ENCODE data around the gene TMCC2. TPM values are rescaled to one million over a fixed set of nuclear protein-coding genes. Genes with fewer than 3 reads are reported as not detected.
A peak's percentile ranks its signal among the peaks of the same experiment; 100 is the strongest.
"Not testable (repeated sequence)": the region's sequence is repeated elsewhere in the genome, so short reads cannot be mapped to it uniquely, and the experiment has no call there.

TMCC2 gene
- 2.8 and 3.3 TPM in 2 replicates for total RNA-seq (2014; rRNA removed)
- 4.4 TPM for polyA plus RNA-seq (2012)

GRCh38 chr1:205227584-205228013, at the start of gene TMCC2:
Gene TMCC2 (plus strand): TSS chr1:205227946. CDS start chr1:205228565, 619 bp downstream.
- DNase-seq (ENCODE audit: low read depth): peak; percentile 80

- no peak for DNase-seq (ENCODE audit: low read depth)
Observed at GRCh38 chr1:205179842-205180241, 47.9 kb upstream of the TMCC2 start.

DNA sequence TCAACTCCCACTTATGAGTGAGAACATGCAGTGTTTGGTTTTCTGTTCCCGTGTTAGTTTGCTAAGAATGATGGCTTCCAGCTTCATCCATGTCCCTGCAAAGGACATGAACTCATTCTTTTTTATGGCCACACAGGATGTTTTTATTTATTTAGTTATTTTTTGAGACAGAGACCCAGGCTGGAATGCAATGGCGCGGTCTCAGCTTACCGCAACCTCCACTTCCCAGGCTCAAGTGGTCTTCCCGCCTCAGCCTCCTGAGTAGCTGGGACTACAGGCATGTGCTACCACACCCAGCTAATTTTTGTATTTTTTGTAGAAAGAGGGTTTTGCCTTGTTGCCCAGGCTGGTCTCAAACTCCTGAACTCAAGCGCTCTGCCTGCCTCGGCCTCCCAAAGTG, 47.4 kb upstream of the TMCC2 start:
- DNase-seq (ENCODE audit: low read depth): not testable (repeated sequence)

DNA sequence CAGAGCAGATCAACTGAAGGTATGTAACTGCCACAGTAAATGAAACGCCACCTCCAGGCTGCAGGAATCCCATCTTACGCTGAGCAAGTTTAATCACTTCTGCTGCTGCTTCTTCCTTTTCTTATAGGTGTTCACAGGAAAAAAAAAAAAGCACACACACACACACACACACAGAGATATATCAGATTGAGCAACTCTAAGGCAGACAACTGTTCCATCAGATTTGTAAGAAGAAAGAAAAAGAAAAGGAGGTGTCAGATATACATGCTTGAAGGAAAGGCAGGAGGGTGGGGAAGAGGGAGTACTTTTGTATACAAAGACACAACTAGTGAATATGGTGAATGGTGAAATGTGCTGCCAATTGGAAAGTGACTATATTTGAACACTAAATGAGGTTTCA, 44.8 kb upstream of the TMCC2 start:
- no peak for DNase-seq (ENCODE audit: low read depth)

- peak; percentile 29 for DNase-seq (ENCODE audit: low read depth)
Observed at GRCh38 chr1:205183676-205184335, 43.9 kb upstream of the TMCC2 start.

GRCh38 chr1:205186191-205186590, 41.6 kb upstream of the TMCC2 start:
- no peak for DNase-seq (ENCODE audit: low read depth)

- DNase-seq (ENCODE audit: low read depth): no peak
Observed at GRCh38 chr1:205187420-205187819, 40.3 kb upstream of the TMCC2 start.

- DNase-seq (ENCODE audit: low read depth): no peak
Observed at GRCh38 chr1:205188098-205188497, 39.6 kb upstream of the TMCC2 start.

DNA sequence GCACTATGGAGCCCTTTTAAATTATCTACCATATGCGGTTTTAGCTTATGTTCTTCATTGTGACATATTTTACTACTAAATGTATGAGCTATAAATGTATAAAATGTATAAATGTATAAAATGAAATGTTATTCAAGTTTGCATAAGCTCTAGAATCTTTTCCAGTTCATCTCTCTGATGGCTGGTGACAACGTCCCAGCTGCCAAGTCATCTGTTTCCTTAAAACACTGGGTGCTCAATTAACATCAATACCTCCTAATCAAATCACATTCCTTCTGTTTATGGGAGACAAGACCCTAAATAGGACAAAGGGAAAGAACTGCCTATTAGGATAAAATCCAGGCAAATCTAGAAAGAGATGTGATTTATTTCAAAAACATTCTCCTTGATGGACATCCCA, 39.1 kb upstream of the TMCC2 start:
- no peak for DNase-seq (ENCODE audit: low read depth)

DNA sequence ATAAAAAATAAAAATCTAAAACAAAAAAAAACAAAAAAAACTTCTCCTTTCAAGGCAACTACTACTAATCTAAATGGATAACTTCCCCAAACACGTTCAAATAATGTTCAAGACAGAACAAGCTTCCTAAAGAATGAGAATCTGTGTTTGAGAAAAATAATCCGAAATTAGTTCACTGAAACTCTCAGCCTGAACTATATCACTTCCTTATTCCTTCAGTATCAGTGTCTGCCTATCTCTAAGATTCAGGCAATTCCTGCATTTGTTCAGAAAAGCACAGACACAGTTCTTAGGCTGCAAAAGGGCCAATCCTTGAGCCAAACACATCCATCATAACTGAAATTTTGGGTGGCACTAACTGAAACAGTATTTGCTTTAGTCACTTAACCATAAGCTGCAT, 38.6 kb upstream of the TMCC2 start:
- DNase-seq (ENCODE audit: low read depth): no peak

GRCh38 chr1:205190845-205191577, 36.7 kb upstream of the TMCC2 start:
- no peak for DNase-seq (ENCODE audit: low read depth)

DNA sequence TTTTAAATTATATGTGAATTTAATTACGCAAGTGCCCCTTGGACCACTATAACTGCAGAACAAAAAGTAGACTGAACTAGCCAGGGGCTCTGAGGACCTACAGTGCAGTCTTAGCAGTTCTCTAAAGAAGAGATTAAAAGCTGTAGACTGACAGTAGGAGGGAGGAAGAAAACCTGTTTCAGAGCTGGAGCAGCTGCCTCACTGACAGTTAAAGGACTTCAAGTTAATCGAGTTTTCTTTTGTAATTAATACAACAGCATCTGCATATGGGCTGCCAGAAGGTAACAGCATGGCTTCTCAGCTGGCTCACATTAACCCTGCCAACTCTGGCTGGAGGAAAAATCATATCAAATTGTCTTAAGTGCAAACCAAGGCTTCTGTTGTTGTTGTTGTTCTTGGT, 36.1 kb upstream of the TMCC2 start:
- DNase-seq (ENCODE audit: low read depth): no peak

DNA sequence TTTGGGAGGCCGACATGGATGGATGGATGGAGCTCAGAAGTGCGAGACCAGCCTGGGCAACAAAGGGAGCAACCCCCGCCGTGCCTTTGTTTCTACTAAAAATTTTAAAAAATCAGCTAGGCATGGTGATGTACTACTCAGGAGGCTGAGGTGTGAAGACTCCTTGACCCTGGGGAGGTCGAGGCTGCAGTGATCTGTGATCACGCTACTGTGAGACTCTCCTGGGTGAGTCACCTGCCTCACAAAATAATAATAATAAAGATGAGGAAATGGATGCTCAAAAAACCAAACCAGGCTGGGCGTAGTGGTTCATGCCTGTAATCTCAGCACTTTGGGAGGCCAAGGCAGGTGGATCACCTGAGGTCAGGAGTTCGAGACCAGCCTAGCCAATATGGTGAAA, 35.5 kb upstream of the TMCC2 start:
- no peak for DNase-seq (ENCODE audit: low read depth)

GRCh38 chr1:205199090-205199930, 28.4 kb upstream of the TMCC2 start:
- peak; percentile 52 for DNase-seq (ENCODE audit: low read depth)

DNA sequence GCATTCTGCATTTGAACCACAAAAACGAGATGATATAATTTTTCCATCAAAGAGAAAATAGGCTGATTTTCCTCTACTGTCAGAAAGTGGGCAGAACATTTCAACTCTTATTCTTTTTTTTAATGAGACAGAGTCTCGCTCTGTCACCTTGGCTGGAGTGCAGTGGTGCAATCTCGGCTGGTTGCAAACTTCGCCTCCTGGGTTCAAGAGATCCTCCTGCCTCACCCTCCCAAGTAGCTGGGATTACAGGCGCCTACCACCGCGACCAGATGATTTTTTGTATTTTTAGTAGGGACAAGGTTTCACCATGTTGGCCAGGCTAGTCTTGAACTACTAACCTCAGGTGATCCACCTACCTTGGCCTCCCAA, 27.8 kb upstream of the TMCC2 start:
- no peak for DNase-seq (ENCODE audit: low read depth)

GRCh38 chr1:205204552-205204951, 23.2 kb upstream of the TMCC2 start:
- no peak for DNase-seq (ENCODE audit: low read depth)

DNA sequence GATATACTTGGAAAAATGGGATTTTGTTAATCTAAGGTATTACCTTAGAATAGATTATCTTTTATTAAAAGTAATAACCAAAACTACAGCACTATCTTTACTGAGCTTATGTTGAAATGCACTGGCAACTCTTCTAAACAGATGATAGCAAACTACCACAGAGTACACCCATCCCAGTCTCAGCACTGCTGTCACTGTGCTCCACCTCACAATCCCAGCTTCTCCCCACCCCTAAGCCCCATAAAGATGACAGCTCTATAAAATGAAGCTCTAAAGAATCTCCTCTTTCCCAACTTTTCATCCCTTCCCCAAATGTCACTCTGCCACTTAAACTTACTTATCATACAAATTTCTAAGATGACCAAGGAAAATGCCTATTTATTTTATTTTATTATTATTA, 22.7 kb upstream of the TMCC2 start:
- no peak for DNase-seq (ENCODE audit: low read depth)

DNA sequence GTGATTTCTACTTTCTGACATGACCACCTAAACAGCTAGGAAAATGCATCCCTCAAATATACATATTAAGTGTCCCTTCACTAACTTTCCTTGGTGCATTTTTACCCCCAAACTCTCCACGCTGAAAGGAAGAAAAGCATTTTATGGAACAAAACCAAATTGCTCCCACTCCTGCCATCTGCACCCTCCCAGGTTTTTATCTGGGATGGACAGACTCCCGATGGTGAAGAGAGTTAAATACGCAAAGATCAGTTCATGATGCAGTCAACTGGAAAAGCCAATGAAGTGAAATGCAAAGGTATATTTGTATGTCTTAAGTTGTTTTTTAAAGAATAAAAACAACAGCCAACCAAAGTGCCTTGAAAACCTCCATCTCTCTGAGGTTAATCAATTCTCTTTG, 18.9 kb upstream of the TMCC2 start:
- no peak for DNase-seq (ENCODE audit: low read depth)

GRCh38 chr1:205210756-205211168, 17.0 kb upstream of the TMCC2 start:
- no peak for DNase-seq (ENCODE audit: low read depth)

DNA sequence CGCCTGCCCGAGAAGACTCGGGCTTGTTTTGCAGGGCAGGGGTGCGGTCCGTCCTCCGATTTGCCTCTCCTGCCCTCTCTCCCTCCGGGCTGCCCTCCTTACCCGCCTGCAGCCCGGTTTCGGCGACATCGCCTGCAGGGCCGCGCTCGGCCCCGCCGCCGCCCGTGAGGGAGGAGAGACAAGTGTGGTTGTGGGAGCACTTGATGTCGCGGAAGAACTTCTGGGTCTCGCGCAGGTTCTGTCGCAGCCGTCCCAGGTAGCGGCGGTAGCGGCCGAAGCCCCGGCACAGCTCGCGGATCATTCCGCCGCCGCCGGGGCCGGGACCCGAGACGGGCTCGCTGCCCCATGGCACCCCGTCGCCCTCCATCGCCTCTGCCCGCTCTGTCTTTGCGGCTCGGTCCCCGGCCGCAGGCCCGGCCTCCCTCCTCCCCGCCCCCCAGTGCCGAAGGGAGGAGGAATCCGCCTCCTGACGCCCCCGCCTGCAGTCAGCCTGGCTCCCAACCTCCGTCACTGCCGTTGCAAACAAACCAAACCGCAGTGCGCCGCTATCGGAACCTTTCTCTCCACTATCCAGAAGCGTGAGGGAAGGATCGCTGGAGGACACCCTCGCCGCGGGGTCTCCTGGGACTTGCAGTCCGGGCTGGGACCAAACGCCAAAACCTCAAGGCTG, 16.4 kb upstream of the TMCC2 start, which contains the start of gene DSTYK:
Gene DSTYK (minus strand): TSS at position 534 of the 670 bp plus-strand sequence. CDS start 167 bp downstream, at position 367.
- DNase-seq (ENCODE audit: low read depth): peak; percentile 96

GRCh38 chr1:205211839-205212536, 15.8 kb upstream of the TMCC2 start:
- no peak for DNase-seq (ENCODE audit: low read depth)

Measured in LHCN-M2 (cell line).